DMS79 (cell line): ENCODE results near the gene TEAD1.

Source experiments
- DNase-seq: peaks from one replicate; lab custom pipeline; 2025; lab: John Stamatoyannopoulos, UW

TEAD1 gene

GRCh38 chr11:12686246-12687060, 12.2 kb downstream of the TEAD1 start:
- DNase-seq = no peak

GRCh38 chr11:12687216-12687623, 13.0 kb downstream of the TEAD1 start:
- DNase-seq = no peak

DNA sequence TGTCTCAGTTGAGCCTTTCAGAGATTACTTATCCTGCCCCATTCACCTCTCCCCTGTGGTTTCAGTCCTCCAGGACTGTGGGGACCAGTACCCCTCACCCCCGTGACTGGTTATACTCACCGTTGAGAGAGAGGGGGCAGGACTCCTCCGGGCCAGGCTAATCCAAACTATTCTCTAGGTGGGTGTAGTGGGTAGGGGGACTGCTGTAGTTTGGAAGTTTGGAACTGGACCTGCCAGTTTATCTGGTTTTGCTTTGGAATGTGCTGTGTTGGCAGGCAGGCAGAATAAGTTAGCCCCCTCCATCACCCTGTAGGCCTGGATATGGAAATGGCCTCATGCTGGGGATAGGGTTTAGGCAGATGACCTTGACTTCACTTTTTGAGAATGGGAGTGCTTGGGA, 13.5 kb downstream of the TEAD1 start:
- DNase-seq = no peak

GRCh38 chr11:12689029-12689755, 15.0 kb downstream of the TEAD1 start:
- no peak for DNase-seq

DNA sequence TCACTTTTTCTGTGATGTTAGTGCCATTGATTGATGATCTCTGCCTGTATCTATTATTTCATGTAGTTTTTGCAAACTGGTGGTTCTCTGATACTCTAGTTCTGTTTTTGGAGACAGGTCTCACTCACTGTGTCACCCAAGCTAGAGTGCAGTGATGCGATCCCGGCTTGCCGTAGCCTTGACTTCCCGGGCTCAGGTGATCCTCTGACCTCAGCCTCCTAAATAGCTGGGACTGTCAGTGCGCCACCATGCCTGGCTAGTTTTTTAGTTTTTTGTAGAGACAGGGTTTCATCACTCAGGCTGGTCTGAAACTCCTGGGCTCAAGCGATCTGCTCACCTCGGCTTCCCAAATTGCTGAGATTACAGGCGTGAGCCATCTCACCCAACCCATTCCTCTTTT, 16.4 kb downstream of the TEAD1 start:
- DNase-seq = no peak

DNA sequence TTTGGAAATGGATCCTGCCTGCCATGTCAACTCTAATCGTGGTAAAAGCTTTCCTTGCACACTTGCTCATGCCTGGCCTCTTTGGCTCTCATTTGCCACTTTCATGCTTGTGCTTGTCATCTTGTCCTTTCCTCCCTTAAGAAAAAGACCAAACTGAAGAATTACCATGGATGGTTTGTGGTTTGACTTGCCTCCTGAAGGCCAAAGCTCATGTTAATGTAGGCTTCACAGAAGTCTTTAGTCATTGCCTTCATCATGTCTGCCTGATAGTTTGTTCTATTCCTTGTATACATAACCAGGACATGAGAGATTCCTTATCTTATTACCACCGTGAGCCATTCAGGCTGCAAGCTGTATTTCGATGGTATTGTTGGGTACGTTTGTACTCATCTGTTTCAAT, 17.3 kb downstream of the TEAD1 start:
- no peak for DNase-seq

DNA sequence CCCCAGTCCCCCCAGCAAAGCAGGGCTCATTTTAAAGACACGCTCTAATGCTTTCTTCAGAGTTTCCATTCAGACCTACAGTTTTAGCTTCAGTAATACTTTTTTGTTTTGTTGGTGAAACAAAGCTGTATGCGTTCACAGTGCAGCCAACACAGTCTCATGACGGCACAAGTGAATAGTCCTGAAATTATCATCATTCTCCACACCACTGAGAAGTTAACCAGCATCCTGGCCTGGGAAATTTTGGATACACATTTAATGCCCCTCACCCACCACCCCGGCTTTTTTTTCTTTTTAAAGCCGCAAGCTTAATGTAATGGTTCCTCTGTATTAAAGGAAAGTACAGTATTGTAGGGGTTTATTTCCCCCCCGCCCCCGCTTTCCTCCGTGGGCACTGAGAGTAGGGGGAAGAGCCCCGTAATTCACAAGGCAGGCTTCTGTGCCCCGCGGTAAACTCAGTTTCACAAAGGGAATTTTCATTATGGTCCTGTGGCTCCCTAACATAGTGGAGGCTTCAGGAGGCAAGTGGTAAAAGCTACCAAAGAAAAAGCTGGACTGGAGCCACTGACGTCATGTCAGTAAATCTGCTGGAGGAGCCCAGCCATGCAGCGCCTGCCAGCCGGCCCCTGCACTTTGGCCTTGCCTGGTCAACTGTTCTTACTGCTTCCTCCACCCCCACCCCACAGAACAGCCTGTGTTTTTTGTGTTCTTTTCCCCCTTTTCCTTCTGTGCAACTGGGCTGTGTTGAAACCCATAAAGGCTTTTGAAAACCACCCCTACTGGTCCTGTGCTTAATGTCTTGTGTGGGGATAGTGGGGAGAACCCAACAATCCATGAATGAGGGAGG, 18.2 kb downstream of the TEAD1 start:
- DNase-seq = peak; percentile 53

DNA sequence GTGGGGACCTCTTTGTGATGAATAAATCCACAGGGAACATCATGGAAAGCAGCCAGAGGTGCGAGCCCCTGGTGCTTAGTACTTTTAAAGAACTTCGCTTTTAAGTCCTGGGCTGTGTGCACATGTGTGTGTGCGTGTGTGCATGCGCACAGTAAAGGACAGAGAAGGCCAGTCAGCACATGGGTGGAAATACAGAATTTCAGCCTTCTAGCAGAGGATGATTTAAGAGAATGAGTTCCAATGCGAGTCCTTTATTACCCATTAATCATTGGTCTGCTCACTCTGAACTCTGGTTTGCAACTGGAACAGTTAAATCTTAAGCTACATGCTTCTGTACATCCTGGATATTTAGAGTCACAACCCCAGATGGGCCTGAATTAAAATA, 18.9 kb downstream of the TEAD1 start:
- DNase-seq = no peak

- peak; percentile 90 for DNase-seq
These were observed 19.4 kb downstream of the TEAD1 start for GRCh38 chr11:12693479-12694182.

- peak; percentile 81 for DNase-seq
These were observed 19.9 kb downstream of the TEAD1 start for GRCh38 chr11:12694183-12694531.

- DNase-seq = no peak
These were observed 21.1 kb downstream of the TEAD1 start for GRCh38 chr11:12695221-12695794.

GRCh38 chr11:12695873-12696272, 21.7 kb downstream of the TEAD1 start:
- no peak for DNase-seq

DNA sequence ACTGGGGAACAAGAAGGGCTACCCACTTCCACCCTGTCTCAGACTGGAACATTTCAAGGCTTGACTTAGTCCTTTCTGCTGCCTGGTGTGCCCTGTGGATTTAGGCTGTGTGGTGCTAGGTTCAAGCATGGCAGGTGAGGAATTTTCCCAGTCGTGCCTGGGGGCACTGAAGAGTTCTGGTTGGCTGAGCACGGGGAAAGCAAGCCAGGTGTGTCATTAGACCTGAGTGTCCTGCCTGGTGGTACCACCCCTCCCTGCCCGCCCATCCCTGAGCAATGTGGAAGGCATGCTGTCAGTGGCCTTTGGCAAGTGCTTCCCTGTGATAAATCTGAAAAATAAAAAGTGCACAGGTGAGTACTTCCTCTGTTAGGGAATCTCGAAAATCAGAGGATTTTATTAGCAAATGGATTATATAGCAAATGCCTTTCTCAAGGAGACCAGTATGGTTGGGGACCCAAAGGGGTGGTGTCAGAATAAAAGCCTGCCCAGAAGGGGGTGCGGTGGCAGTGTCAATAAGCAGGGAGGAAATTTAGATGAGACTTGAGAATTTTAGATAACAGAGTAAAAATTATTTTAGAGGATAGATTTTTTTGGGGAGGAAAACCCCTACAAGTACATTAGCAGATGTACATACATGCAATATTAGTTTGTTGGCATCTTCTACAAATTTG, 22.8 kb downstream of the TEAD1 start:
- peak; percentile 55 for DNase-seq

DNA sequence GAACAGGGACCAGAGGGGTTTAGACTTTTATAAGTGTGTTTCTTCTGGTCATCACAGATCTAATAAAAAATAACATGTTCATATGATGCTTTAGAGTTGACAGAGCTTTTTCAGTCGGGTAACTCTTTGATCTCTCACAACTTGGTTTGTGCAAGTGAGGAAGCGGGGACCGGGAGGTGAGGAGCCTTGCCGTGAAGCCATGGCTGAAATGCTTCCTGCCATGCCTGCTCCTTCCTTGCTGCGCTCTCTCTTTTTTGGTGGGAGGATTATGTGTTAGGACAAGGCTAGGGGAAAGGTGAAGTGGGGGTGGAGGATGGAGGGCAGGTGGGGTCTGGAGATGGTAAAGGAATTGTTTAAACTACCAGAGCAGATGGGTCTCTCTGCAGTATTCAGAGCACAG, 23.8 kb downstream of the TEAD1 start:
- no peak for DNase-seq

DNA sequence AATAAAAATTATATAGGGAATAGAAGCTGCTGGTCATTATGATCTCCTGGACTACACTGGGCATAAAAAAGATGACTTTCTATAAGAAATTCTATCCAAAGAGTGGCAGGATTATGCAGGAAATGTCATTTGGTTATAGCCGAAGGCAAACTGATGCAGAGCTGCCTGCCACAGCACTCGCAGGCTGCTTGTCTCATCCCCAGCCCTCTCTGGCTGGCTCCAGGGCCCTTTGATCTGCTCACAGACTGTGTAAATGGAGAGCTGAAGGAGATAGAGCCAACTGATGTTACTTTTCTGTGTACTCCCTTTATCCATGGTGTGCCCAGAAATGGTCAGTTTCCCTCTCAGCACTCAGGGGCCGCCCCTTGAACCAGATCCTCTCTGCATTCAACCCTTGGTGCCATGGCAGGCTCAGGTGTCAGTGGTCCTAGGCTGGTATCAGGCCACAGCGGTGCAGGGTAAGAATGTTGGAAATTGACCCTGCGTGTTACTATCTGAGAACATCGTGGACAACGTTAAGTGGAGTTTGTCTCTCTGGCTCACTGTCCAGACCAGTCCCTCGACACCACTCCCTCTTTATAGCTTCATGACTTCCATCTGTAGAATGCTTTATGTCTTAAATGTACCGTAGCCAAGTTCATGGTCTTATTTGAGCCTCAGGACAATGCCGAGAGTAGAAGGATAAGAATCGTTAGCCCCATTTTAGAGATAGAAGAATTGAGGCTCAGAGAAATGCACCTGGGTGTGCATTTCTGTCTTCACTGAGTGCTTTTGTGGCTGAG, 27.8 kb downstream of the TEAD1 start:
- DNase-seq = no peak

GRCh38 chr11:12702999-12703453, 28.8 kb downstream of the TEAD1 start:
- no peak for DNase-seq

DNA sequence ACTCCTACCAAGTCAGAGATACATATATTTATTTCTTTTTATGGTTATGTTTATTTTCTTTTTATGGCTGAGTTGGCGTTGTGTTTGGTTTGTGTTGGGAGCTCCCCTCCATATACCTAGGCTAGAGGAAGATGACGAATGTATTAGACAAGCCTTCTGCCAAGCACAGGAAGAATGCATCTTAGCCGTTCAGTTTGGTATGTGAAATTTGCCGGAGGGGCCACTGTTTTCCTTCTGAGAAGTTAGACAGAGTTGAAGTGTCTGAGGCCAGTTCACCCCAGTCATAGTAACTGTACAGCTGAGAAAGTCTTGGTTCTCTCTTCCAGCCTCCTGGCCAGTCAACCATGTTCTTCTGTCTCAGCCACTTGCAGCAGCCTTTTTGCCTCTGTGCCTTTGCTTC, 29.8 kb downstream of the TEAD1 start:
- DNase-seq = no peak

- DNase-seq = no peak
These were observed 31.7 kb downstream of the TEAD1 start for GRCh38 chr11:12705874-12706273.

GRCh38 chr11:12706545-12707499, 32.6 kb downstream of the TEAD1 start:
- DNase-seq = peak; percentile 29
